ENCODE measurements around the gene GABRD. TPM values are rescaled to one million over a fixed set of nuclear protein-coding genes. Genes with fewer than 3 reads are reported as not detected.

GABRD gene
- total RNA-seq, 1 experiment from 2014 or later, result 1.7 TPM

DNA sequence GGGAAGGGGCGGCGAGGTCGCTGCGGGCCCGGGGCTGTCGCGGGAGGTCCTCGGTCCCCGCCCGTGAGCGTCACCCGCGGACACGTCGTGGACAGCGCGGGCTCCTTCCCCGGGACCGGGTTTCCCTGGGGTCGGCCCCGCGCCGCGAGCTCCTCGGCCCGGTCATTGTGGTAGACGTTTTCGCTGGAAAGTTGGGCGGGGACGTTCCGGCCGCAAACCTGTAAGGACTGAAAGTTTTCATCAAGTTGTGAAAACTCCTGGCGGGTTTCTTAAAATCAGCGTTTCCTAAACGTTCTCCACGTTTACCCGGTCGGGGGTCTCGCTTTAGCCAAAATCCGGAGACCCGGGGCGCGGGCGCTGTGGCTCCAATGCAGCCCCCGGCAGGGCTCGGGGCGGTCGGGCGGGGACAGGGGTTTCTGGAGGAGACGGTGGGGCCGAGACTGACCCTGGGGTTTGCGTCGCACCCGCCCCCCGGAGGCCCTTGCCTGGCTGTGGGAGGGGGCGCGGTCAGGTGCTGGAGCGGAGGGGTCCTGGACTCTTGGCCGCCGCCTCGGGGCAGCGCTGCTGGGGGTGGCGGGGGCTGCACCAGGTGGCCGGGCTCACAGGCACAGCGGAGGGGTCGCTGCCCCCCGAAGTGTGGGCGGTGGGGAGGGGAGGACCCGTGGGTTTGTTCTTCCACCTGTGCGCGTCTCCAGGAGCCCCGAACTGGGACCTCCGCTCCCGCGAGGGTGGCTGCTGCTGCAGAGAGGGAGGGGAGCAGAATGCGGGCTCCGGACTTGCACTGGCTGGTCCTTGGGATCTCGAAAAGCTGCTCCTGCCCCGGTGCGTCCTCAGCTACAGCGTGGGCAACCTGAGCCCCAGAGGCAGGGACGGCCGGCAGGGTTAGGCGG, 31.9 kb downstream of the GABRD start:
- Mint-ChIP-seq H3K4me1 (peaks cover 23% of the 10 kb centered on the region), H3K4me3 (peak overlapping the region; percentile 72), H3K36me3 (peaks cover 5% of the 10 kb centered on the region), H3K9me3 (no peaks in the 10 kb centered on the region), H3K27me3 (ENCODE audit: low read depth) (peaks cover 2% of the 10 kb centered on the region; the same call in 1 of the 2 replicates), H3K27ac (no peak overlapping the region)
- CTCF ChIA-PET, result interaction anchor here (0.6 to 12.0 kb wide), 7 partner anchors 78 to 262 kb away, joined by 3 to 312 read pairs (median 4); no protein-coding TSS in a partner anchor
- TF ChIP-seq E2F4 (CRISPR knock-in tag; IDR thresholded peaks at IDR 0.05; ENCODE audit: borderline replicate concordance, low read depth), result 0 out of 2 replicates have a peak, but pooled peaks have one; percentile 10
- TF ChIP-seq ETV6 (CRISPR knock-in tag; IDR thresholded peaks at IDR 0.05), result no peak
- peak; percentile 83 for TF ChIP-seq ZNF121 (CRISPR knock-in tag; IDR thresholded peaks at IDR 0.05)
- peak; percentile 42 for DNase-seq (ENCODE audit: low spot score)
- POLR2A ChIA-PET, result no interaction called here
- ATAC-seq, result no peak

DNA sequence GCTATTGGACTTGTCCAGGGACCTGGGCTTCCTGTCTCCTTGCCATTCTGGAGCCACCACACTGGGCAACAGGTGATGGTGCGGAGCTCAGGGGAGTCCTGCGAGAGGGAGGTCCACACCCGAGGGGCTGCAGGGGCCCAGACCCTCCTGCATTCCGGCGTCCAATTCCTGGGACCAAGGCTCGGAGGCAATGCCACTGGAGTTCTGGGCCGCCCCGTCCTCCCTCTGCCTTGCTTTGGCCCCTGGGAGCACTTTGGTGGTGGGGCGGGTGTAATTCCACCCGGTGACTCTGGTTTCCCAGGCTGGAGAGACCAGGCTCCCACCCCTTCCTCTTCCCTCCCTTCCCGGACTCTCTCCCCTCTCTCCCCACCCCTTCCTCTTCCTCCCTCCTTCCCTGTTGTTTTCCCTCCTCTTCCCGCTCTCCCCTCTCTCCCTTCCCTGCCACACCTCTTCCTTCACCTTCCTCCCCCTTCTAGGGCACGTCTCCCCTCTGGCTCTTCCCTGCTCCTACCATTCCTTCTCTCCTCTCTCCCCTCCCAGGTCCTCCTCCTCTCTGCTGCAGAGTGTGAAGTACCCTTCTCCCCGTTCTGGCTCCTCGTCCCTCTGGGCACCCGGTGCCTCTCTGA, 33.0 kb downstream of the GABRD start:
- ChIA-PET POLR2A (no interaction called here), CTCF (interaction anchor here (1.3 to 1.4 kb wide), 2 partner anchors 88 to 114 kb away, joined by 3 to 4 read pairs; no protein-coding TSS in a partner anchor)
- Mint-ChIP-seq H3K9me3 (no peaks in the 10 kb centered on the region), H3K4me3 (peak overlapping the region; percentile 72), H3K36me3 (peaks cover 5% of the 10 kb centered on the region), H3K27ac (peak overlapping the region; percentile 70; the same call in 1 of the 2 replicates), H3K4me1 (peaks cover 20% of the 10 kb centered on the region), H3K27me3 (ENCODE audit: low read depth) (peaks cover 2% of the 10 kb centered on the region; the same call in 1 of the 2 replicates)
- no peak for ATAC-seq
- TF ChIP-seq JAZF1 (CRISPR knock-in tag; IDR thresholded peaks at IDR 0.05), result no peak
- TF ChIP-seq ZBTB43 (CRISPR knock-in tag; IDR thresholded peaks at IDR 0.05), result no peak
- no peak for TF ChIP-seq TP53 (CRISPR knock-in tag; IDR thresholded peaks at IDR 0.05)
- no peak for TF ChIP-seq RORB (CRISPR knock-in tag; IDR thresholded peaks at IDR 0.05)
- TF ChIP-seq ATF3 (CRISPR knock-in tag; conservative IDR thresholded peaks at IDR 0.05), result no peak
- no peak for TF ChIP-seq FOXP1 (CRISPR knock-in tag; IDR thresholded peaks at IDR 0.05; ENCODE audit: borderline replicate concordance)
- TF ChIP-seq HMGA2 (CRISPR knock-in tag; IDR thresholded peaks at IDR 0.05), result no peak
- no peak for TF ChIP-seq RELA (CRISPR knock-in tag; IDR thresholded peaks at IDR 0.05; ENCODE audit: borderline replicate concordance)
- no peak for DNase-seq (ENCODE audit: low spot score)

DNA sequence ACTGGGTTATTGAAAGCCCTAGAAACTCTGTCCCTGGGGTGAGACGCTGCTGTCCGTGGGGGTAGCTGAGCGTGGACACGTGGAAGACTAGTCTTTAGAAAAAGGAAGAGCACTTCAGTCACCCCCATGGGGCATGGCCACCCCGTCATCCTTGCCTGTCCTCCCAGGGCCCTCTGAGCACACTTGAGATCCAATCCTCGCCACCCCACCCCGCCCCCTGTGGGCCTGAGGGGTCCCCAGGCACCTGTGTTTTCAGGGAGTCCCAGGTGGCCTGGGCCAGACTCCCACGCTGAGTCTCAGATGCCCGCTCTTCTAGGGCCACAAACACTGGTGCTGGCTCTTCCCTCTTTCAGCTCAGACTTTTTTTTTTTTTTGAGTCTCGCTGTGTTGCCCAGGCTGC, 33.6 kb downstream of the GABRD start:
- H3K9me3 Mint-ChIP-seq, result no peaks in the 10 kb centered on the region
- ATAC-seq (no peak), DNase-seq (ENCODE audit: low spot score) (no peak)
- H3K27me3 Mint-ChIP-seq (ENCODE audit: low read depth), result peaks cover 2% of the 10 kb centered on the region; the same call in 1 of the 2 replicates
- POLR2A ChIA-PET, result no interaction called here
- H3K4me3 Mint-ChIP-seq, result peak overlapping the region; percentile 32
- peaks cover 17% of the 10 kb centered on the region for H3K4me1 Mint-ChIP-seq
- H3K27ac Mint-ChIP-seq, result peak overlapping the region; percentile 70; the same call in 1 of the 2 replicates
- CTCF ChIA-PET, result no interaction called here
- H3K36me3 Mint-ChIP-seq, result peaks cover 5% of the 10 kb centered on the region
- no peak for TF ChIP-seq ZBTB21 (CRISPR knock-in tag; IDR thresholded peaks at IDR 0.05; ENCODE audit: borderline replicate concordance)
- TF ChIP-seq, protein P1, sequence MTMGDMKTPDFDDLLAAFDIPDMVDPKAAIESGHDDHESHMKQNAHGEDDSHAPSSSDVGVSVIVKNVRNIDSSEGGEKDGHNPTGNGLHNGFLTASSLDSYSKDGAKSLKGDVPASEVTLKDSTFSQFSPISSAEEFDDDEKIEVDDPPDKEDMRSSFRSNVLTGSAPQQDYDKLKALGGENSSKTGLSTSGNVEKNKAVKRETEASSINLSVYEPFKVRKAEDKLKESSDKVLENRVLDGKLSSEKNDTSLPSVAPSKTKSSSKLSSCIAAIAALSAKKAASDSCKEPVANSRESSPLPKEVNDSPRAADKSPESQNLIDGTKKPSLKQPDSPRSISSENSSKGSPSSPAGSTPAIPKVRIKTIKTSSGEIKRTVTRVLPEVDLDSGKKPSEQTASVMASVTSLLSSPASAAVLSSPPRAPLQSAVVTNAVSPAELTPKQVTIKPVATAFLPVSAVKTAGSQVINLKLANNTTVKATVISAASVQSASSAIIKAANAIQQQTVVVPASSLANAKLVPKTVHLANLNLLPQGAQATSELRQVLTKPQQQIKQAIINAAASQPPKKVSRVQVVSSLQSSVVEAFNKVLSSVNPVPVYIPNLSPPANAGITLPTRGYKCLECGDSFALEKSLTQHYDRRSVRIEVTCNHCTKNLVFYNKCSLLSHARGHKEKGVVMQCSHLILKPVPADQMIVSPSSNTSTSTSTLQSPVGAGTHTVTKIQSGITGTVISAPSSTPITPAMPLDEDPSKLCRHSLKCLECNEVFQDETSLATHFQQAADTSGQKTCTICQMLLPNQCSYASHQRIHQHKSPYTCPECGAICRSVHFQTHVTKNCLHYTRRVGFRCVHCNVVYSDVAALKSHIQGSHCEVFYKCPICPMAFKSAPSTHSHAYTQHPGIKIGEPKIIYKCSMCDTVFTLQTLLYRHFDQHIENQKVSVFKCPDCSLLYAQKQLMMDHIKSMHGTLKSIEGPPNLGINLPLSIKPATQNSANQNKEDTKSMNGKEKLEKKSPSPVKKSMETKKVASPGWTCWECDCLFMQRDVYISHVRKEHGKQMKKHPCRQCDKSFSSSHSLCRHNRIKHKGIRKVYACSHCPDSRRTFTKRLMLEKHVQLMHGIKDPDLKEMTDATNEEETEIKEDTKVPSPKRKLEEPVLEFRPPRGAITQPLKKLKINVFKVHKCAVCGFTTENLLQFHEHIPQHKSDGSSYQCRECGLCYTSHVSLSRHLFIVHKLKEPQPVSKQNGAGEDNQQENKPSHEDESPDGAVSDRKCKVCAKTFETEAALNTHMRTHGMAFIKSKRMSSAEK (CRISPR knock-in tag; IDR thresholded peaks at IDR 0.05; ENCODE audit: borderline replicate concordance), result no peak
- TF ChIP-seq ZBTB43 (CRISPR knock-in tag; IDR thresholded peaks at IDR 0.05), result no peak
- TF ChIP-seq, protein P2, sequence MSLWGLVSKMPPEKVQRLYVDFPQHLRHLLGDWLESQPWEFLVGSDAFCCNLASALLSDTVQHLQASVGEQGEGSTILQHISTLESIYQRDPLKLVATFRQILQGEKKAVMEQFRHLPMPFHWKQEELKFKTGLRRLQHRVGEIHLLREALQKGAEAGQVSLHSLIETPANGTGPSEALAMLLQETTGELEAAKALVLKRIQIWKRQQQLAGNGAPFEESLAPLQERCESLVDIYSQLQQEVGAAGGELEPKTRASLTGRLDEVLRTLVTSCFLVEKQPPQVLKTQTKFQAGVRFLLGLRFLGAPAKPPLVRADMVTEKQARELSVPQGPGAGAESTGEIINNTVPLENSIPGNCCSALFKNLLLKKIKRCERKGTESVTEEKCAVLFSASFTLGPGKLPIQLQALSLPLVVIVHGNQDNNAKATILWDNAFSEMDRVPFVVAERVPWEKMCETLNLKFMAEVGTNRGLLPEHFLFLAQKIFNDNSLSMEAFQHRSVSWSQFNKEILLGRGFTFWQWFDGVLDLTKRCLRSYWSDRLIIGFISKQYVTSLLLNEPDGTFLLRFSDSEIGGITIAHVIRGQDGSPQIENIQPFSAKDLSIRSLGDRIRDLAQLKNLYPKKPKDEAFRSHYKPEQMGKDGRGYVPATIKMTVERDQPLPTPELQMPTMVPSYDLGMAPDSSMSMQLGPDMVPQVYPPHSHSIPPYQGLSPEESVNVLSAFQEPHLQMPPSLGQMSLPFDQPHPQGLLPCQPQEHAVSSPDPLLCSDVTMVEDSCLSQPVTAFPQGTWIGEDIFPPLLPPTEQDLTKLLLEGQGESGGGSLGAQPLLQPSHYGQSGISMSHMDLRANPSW (CRISPR knock-in tag; conservative IDR thresholded peaks at IDR 0.05; ENCODE audit: low read depth), result no peak
- TF ChIP-seq, protein P3, sequence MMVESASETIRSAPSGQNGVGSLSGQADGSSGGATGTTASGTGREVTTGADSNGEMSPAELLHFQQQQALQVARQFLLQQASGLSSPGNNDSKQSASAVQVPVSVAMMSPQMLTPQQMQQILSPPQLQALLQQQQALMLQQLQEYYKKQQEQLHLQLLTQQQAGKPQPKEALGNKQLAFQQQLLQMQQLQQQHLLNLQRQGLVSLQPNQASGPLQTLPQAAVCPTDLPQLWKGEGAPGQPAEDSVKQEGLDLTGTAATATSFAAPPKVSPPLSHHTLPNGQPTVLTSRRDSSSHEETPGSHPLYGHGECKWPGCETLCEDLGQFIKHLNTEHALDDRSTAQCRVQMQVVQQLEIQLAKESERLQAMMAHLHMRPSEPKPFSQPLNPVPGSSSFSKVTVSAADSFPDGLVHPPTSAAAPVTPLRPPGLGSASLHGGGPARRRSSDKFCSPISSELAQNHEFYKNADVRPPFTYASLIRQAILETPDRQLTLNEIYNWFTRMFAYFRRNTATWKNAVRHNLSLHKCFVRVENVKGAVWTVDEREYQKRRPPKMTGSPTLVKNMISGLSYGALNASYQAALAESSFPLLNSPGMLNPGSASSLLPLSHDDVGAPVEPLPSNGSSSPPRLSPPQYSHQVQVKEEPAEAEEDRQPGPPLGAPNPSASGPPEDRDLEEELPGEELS (CRISPR knock-in tag; IDR thresholded peaks at IDR 0.05), result no peak
